GM23248 (cell line): ENCODE measurements around the gene TMEM163.

ENCODE experiments used
- EZH2 ChIP-seq: fragments of 200-600 bp; sonication (generic); IDR thresholded peaks from 2 replicates; pipeline ENCODE4 v1.6.1; 2018; ENCODE audit warnings: antibody characterized with exemption, mild to moderate bottlenecking; ENCODE audit not compliant: insufficient read depth, poor library complexity, severe bottlenecking
- EZH2phosphoT487 ChIP-seq: fragments of 200-600 bp; sonication (generic); IDR thresholded peaks from 2 replicates; pipeline ENCODE4 v1.6.1; 2018; ENCODE audit warnings: antibody characterized with exemption, moderate library complexity, mild to moderate bottlenecking, low read depth; ENCODE audit not compliant: insufficient read depth

- no peak for TF ChIP-seq EZH2
- TF ChIP-seq EZH2phosphoT487, result no peak
Observed at GRCh38 chr2:134601264-134601663, 117.5 kb downstream of the TMEM163 start.
